ENCODE results near the gene UNC13D.

DNA sequence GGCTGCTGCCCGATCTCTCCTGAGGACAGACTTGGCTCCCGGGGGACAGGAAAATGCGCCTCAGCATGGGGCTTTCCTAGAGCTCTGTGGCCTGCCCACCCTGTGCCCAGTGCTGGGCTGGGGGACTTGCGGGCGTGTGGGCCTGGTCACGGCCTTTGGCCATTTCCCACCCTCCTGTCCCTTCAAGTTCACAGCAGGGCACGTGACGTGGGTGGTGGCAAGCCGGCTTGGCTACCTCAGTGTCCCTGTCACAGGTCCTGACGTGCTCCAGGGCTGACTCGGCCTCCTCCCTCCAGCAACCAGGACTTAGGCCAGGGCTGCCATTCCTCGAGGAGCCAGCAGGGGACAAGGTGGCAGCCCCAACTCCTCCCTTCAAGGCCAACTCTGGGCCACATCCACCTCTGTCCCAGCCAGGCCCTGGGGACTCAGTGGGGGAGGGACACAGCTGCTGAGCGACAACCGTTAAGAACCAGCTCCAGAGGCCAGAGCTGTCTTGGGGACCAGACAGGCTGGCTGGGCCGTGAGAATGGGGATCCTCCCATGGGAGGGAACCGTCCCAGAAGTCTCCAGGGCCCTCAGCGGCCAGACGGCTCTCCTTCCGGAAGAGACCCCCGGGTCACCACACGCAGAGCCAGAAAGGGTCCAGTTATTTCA, 981 bp upstream of the UNC13D start:
- TF ChIP-seq, protein P1, sequence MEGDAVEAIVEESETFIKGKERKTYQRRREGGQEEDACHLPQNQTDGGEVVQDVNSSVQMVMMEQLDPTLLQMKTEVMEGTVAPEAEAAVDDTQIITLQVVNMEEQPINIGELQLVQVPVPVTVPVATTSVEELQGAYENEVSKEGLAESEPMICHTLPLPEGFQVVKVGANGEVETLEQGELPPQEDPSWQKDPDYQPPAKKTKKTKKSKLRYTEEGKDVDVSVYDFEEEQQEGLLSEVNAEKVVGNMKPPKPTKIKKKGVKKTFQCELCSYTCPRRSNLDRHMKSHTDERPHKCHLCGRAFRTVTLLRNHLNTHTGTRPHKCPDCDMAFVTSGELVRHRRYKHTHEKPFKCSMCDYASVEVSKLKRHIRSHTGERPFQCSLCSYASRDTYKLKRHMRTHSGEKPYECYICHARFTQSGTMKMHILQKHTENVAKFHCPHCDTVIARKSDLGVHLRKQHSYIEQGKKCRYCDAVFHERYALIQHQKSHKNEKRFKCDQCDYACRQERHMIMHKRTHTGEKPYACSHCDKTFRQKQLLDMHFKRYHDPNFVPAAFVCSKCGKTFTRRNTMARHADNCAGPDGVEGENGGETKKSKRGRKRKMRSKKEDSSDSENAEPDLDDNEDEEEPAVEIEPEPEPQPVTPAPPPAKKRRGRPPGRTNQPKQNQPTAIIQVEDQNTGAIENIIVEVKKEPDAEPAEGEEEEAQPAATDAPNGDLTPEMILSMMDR (conservative IDR thresholded peaks at IDR 0.05; ENCODE audit: low read depth, low read length), result peak; percentile 62
- TF ChIP-seq POLR2A (IDR thresholded peaks at IDR 0.05; ENCODE audit: low read depth, low read length) (no peak), MAZ (IDR thresholded peaks at IDR 0.05; ENCODE audit: borderline replicate concordance, low read depth, low read length) (no peak), SMC3 (IDR thresholded peaks at IDR 0.05; ENCODE audit: low read depth, low read length) (0 out of 2 replicates have a peak, but pooled peaks have one; percentile 32), MAFK (IDR thresholded peaks at IDR 0.05; ENCODE audit: low read depth, low read length) (no peak), MXI1 (IDR thresholded peaks at IDR 0.05; ENCODE audit: borderline replicate concordance, low read depth, low read length) (no peak), RAD21 (IDR thresholded peaks at IDR 0.05; ENCODE audit: low read length) (peak; percentile 45), RFX5 (IDR thresholded peaks at IDR 0.05; ENCODE audit: low read depth, low read length) (no peak), CEBPB (IDR thresholded peaks at IDR 0.05; ENCODE audit: low read depth, low read length) (no peak)

All from IMR-90 (cell line).